Endodermal cell (in vitro differentiated cells): ENCODE data around the gene PBX2. TPM values are rescaled to one million over a fixed set of nuclear protein-coding genes. Genes with fewer than 3 reads are reported as not detected.
"Not testable (repeated sequence)": the region's sequence is repeated elsewhere in the genome, so short reads cannot be mapped to it uniquely, and the experiment has no call there.

Source experiments
- DNase-seq: peaks from one replicate; pipeline ENCODE4 v3.0.0-alpha.2; 2017
- H3K27ac ChIP-seq: 2 replicates; pipeline ENCODE4 v1.5.1; 2013; ENCODE audit warnings: mild to moderate bottlenecking, low read depth, low read length, moderate library complexity
- H3K27me3 ChIP-seq: 2 replicates; pipeline ENCODE4 v1.6.1; 2013; ENCODE audit warnings: mild to moderate bottlenecking, low read length, moderate library complexity; ENCODE audit not compliant: insufficient read depth, control insufficient read depth, poor library complexity, severe bottlenecking
- H3K36me3 ChIP-seq: 2 replicates; pipeline ENCODE4 v1.7.0; 2013; ENCODE audit warnings: mild to moderate bottlenecking, low read length, moderate library complexity; ENCODE audit not compliant: control insufficient read depth, insufficient read depth
- H3K4me1 ChIP-seq: one replicate; pipeline ENCODE4 v1.7.0; 2013; ENCODE audit warnings: low read length; ENCODE audit not compliant: control insufficient read depth, insufficient read depth
- H3K4me3 ChIP-seq: 2 replicates; pipeline ENCODE4 v1.5.1; 2013; ENCODE audit warnings: mild to moderate bottlenecking, low read length, moderate library complexity
- H3K9ac ChIP-seq: 2 replicates; pipeline ENCODE4 v1.6.1; 2013; ENCODE audit warnings: mild to moderate bottlenecking, low read length, moderate library complexity; ENCODE audit not compliant: poor library complexity, severe bottlenecking; ENCODE audit errors: extremely low read depth
- H3K9me3 ChIP-seq: 2 replicates; pipeline ENCODE4 v1.6.1; 2013; ENCODE audit warnings: mild to moderate bottlenecking, low read length, moderate library complexity; ENCODE audit not compliant: control insufficient read depth
- H3K27ac Mint-ChIP-seq: 2 replicates; pipeline ENCODE4 v1.8.0; 2020; ENCODE audit warnings: mixed read lengths
- H3K27me3 Mint-ChIP-seq: 2 replicates; pipeline ENCODE4 v1.8.0; 2021; ENCODE audit warnings: mild to moderate bottlenecking, mixed read lengths; ENCODE audit not compliant: insufficient read depth
- H3K36me3 Mint-ChIP-seq: 2 replicates; pipeline ENCODE4 v1.8.0; 2020; ENCODE audit warnings: low read depth, mixed read lengths
- H3K4me1 Mint-ChIP-seq: 2 replicates; pipeline ENCODE4 v1.8.0; 2020; ENCODE audit warnings: mixed read lengths
- H3K4me3 Mint-ChIP-seq: 2 replicates; pipeline ENCODE4 v1.8.0; 2020; ENCODE audit warnings: mild to moderate bottlenecking, moderate library complexity, mixed read lengths
- H3K9me3 Mint-ChIP-seq: 2 replicates; pipeline ENCODE4 v1.8.0; 2020; ENCODE audit warnings: mild to moderate bottlenecking, mixed read lengths
- CTCF ChIP-seq: fragments of 200-600 bp; sonication (generic); conservative IDR thresholded peaks from 2 replicates; pipeline ENCODE4 v1.5.0; 2021; ENCODE audit warnings: antibody characterized with exemption, mild to moderate bottlenecking
- WGBS, 2 experiments: methylation state at CpG; one replicate each; pipeline versions ENCODE4 v1.1.5 to v1.1.7; 2013; ENCODE audit warnings: missing lambda C conversion rate in 2 of 2, mixed read lengths in 1 of 2; ENCODE audit not compliant: insufficient coverage in 1 of 2, insufficient read length in 1 of 2; 5-methylcytosine and 5-hydroxymethylcytosine counted together
- total RNA-seq, 2 donors: library from RNA; stranded (reverse); fragmentation: NEBNext Ultra II Directional in 1 of 2; extraction: Animal tissue kit (Norgen Biotek cat#: 25700) in 1 of 2; gene quantifications; 2 replicates in 1 of 2; 3 replicates in 1 of 2; pipeline ENCODE4 v1.2.1, GENCODE V29; 2021

The PBX2 gene
- total RNA-seq, 2 donors from 2014 or later, result 246 to 263 TPM

- Histone ChIP-seq H3K27me3 (no peaks in the 10 kb centered on the region), H3K36me3 (no peaks in the 10 kb centered on the region), H3K27ac (no peak overlapping the region), H3K9me3 (no peaks in the 10 kb centered on the region), H3K4me3 (peak overlapping the region; percentile 50), H3K4me1 (peaks cover 3% of the 10 kb centered on the region), H3K9ac (peak overlapping the region; percentile 45)
- Mint-ChIP-seq H3K27me3 (peaks cover 24% of the 10 kb centered on the region), H3K36me3 (no peaks in the 10 kb centered on the region), H3K4me1 (peaks cover 49% of the 10 kb centered on the region), H3K27ac (peak overlapping the region; percentile 87), H3K9me3 (no peaks in the 10 kb centered on the region), H3K4me3 (peak overlapping the region; percentile 2)
- WGBS, 2 experiments, result 40 to 55% methylated on average over 4 of the region's 4 CpGs
- no peak for TF ChIP-seq CTCF
- peak; percentile 61 for DNase-seq
Observed at GRCh38 chr6:32146687-32147086, 43.3 kb downstream of the PBX2 start.

GRCh38 chr6:32146287-32146686 lies 43.7 kb downstream of the PBX2 start:
- WGBS, 2 experiments, result 64 to 100% methylated on average over 1 of the region's 1 CpG

GRCh38 chr6:32144238-32144637 lies 45.8 kb downstream of the PBX2 start:
- not testable (repeated sequence) for H3K27me3 Mint-ChIP-seq, H3K9me3 Mint-ChIP-seq, H3K36me3 ChIP-seq, H3K27ac ChIP-seq, H3K9me3 ChIP-seq, H3K36me3 Mint-ChIP-seq, H3K27ac Mint-ChIP-seq, H3K9ac ChIP-seq, H3K4me3 ChIP-seq, H3K4me3 Mint-ChIP-seq, DNase-seq, H3K27me3 ChIP-seq
- peaks cover 44% of the 10 kb centered on the region for H3K4me1 Mint-ChIP-seq
- 86 to 95% methylated on average over 3 to 7 of the region's 7 CpGs for WGBS, 2 experiments
- H3K4me1 ChIP-seq, result peaks cover 11% of the 10 kb centered on the region

More at GRCh38 chr6:32146287-32146686, 43.7 kb downstream of the PBX2 start:
- H3K36me3 ChIP-seq, result no peaks in the 10 kb centered on the region
- peak overlapping the region; percentile 45 for H3K9ac ChIP-seq
- Mint-ChIP-seq H3K4me1 (peaks cover 50% of the 10 kb centered on the region), H3K4me3 (peak overlapping the region; percentile 2), H3K27me3 (peaks cover 22% of the 10 kb centered on the region), H3K9me3 (no peaks in the 10 kb centered on the region), H3K27ac (peak overlapping the region; percentile 87), H3K36me3 (no peaks in the 10 kb centered on the region)
- no peaks in the 10 kb centered on the region for H3K9me3 ChIP-seq
- H3K27me3 ChIP-seq, result no peaks in the 10 kb centered on the region
- DNase-seq, result no peak
- H3K27ac ChIP-seq, result no peak overlapping the region
- H3K4me1 ChIP-seq, result peaks cover 3% of the 10 kb centered on the region
- no peak for TF ChIP-seq CTCF
- peak overlapping the region; percentile 50 for H3K4me3 ChIP-seq

- no peaks in the 10 kb centered on the region for H3K36me3 ChIP-seq
- no peaks in the 10 kb centered on the region for H3K27me3 ChIP-seq
- 65 to 94% methylated on average over 5 of the region's 5 CpGs for WGBS, 2 experiments
- H3K4me1 ChIP-seq, result peaks cover 9% of the 10 kb centered on the region
- peaks cover 6% of the 10 kb centered on the region for H3K27me3 Mint-ChIP-seq
- H3K36me3 Mint-ChIP-seq, result no peaks in the 10 kb centered on the region
- no peaks in the 10 kb centered on the region for H3K9me3 Mint-ChIP-seq
- H3K4me3 Mint-ChIP-seq, result no peak overlapping the region
- no peak overlapping the region for H3K27ac ChIP-seq
- peak overlapping the region; percentile 0 for H3K27ac Mint-ChIP-seq
- H3K4me1 Mint-ChIP-seq, result peaks cover 21% of the 10 kb centered on the region
- H3K9me3 ChIP-seq, result no peaks in the 10 kb centered on the region
- H3K9ac ChIP-seq, result no peak overlapping the region
- DNase-seq, result no peak
- no peak for TF ChIP-seq CTCF
- no peak overlapping the region for H3K4me3 ChIP-seq
Observed at GRCh38 chr6:32140420-32141046, 49.5 kb downstream of the PBX2 start.
